Measurements from ENCODE around the gene ADAMTS12.
"Not testable (repeated sequence)": the region's sequence is repeated elsewhere in the genome, so short reads cannot be mapped to it uniquely, and the experiment has no call there.

Gene ADAMTS12

GRCh38 chr5:33582417-33582816, 309.4 kb downstream of the ADAMTS12 start:
- DNase-seq (ENCODE audit: low read depth), result no peak

GRCh38 chr5:33579789-33580188, 312.0 kb downstream of the ADAMTS12 start:
- no peak for DNase-seq (ENCODE audit: low read depth)

- no peak for DNase-seq (ENCODE audit: low read depth)
These were observed 312.6 kb downstream of the ADAMTS12 start for GRCh38 chr5:33579152-33579551.

- no peak for DNase-seq (ENCODE audit: low read depth)
These were observed 314.8 kb downstream of the ADAMTS12 start for GRCh38 chr5:33576726-33577590.

- DNase-seq (ENCODE audit: low read depth), result no peak
These were observed 326.5 kb downstream of the ADAMTS12 start for GRCh38 chr5:33565324-33565723.

- no peak for DNase-seq (ENCODE audit: low read depth)
These were observed 327.5 kb downstream of the ADAMTS12 start for GRCh38 chr5:33563983-33564908.

- DNase-seq (ENCODE audit: low read depth), result no peak
These were observed 328.3 kb downstream of the ADAMTS12 start for GRCh38 chr5:33563530-33563929.

- DNase-seq (ENCODE audit: low read depth), result peak; percentile 20
These were observed 333.3 kb downstream of the ADAMTS12 start for GRCh38 chr5:33558489-33558888.

- no peak for DNase-seq (ENCODE audit: low read depth)
These were observed 334.2 kb downstream of the ADAMTS12 start for GRCh38 chr5:33557605-33558004.

GRCh38 chr5:33556330-33557328, 335.2 kb downstream of the ADAMTS12 start:
- no peak for DNase-seq (ENCODE audit: low read depth)

GRCh38 chr5:33549982-33550567, 341.7 kb downstream of the ADAMTS12 start:
- DNase-seq (ENCODE audit: low read depth), result no peak

GRCh38 chr5:33539790-33540189, 352.0 kb downstream of the ADAMTS12 start:
- DNase-seq (ENCODE audit: low read depth), result not testable (repeated sequence)

GRCh38 chr5:33539212-33539611, 352.6 kb downstream of the ADAMTS12 start:
- DNase-seq (ENCODE audit: low read depth), result no peak

- no peak for DNase-seq (ENCODE audit: low read depth)
These were observed 353.6 kb downstream of the ADAMTS12 start for GRCh38 chr5:33538201-33538600.

- no peak for DNase-seq (ENCODE audit: low read depth)
These were observed 354.6 kb downstream of the ADAMTS12 start for GRCh38 chr5:33537240-33537639.

GRCh38 chr5:33536802-33537201, 355.0 kb downstream of the ADAMTS12 start:
- DNase-seq (ENCODE audit: low read depth), result no peak

GRCh38 chr5:33531824-33532223, 360.0 kb downstream of the ADAMTS12 start:
- DNase-seq (ENCODE audit: low read depth), result no peak

GRCh38 chr5:33531037-33531298, 360.8 kb downstream of the ADAMTS12 start:
- no peak for DNase-seq (ENCODE audit: low read depth)

GRCh38 chr5:33530183-33531036, 361.4 kb downstream of the ADAMTS12 start:
- no peak for DNase-seq (ENCODE audit: low read depth)

- DNase-seq (ENCODE audit: low read depth), result no peak
These were observed 364.1 kb downstream of the ADAMTS12 start for GRCh38 chr5:33527696-33528095.

GRCh38 chr5:33526755-33527154, 365.0 kb downstream of the ADAMTS12 start:
- DNase-seq (ENCODE audit: low read depth), result no peak

All from fibroblast of gingiva (primary cell).